Stimulated activated CD4-positive, alpha-beta T cell treated with anti-CD3 and anti-CD28 coated beads, TNF-alpha, amount 100 ng/mL, for 4 hours (primary cell): ENCODE data around the gene PTGER1.
"Not testable (repeated sequence)": the region's sequence is repeated elsewhere in the genome, so short reads cannot be mapped to it uniquely, and the experiment has no call there.

Experiments used
- DNase-seq, 3 experiments: peaks; one replicate each; pipeline ENCODE4 v3.0.0-alpha.2; 2020; ENCODE audit warnings: low read depth in 3 of 3

Gene PTGER1

GRCh38 chr19:14474827-14475226 lies 327 bp downstream of the PTGER1 start:
- no peak for DNase-seq

- DNase-seq = no peak
Observed at GRCh38 chr19:14473978-14474578, 1.1 kb downstream of the PTGER1 start.

- no peak for DNase-seq
Observed at GRCh38 chr19:14473073-14473977, 1.8 kb downstream of the PTGER1 start.

GRCh38 chr19:14472202-14472938 lies 2.8 kb downstream of the PTGER1 start:
- DNase-seq = peak; percentile 82 to 83 (median 82)

- DNase-seq = no peak
Observed at GRCh38 chr19:14471436-14472187, 3.5 kb downstream of the PTGER1 start.

- no peak for DNase-seq
Observed at GRCh38 chr19:14470031-14470876, 4.9 kb downstream of the PTGER1 start.

GRCh38 chr19:14467816-14468215 lies 7.3 kb downstream of the PTGER1 start:
- no peak for DNase-seq

- no peak for DNase-seq
Observed at GRCh38 chr19:14467391-14467790, 7.8 kb downstream of the PTGER1 start.

GRCh38 chr19:14463747-14464146 lies 11.4 kb downstream of the PTGER1 start:
- no peak for DNase-seq

GRCh38 chr19:14462401-14462800 lies 12.8 kb downstream of the PTGER1 start:
- DNase-seq = not testable (repeated sequence)

GRCh38 chr19:14460935-14461334 lies 14.2 kb downstream of the PTGER1 start:
- DNase-seq = no peak

GRCh38 chr19:14459703-14460102 lies 15.5 kb downstream of the PTGER1 start:
- DNase-seq = no peak

GRCh38 chr19:14452303-14452702 lies 22.9 kb downstream of the PTGER1 start:
- DNase-seq = not testable (repeated sequence)

- no peak for DNase-seq
Observed at GRCh38 chr19:14450876-14451275, 24.3 kb downstream of the PTGER1 start.

- peak in 2 of 3 experiments; percentile 27 to 30 for DNase-seq
Observed at GRCh38 chr19:14450168-14450874, 24.8 kb downstream of the PTGER1 start.

GRCh38 chr19:14449321-14449720 lies 25.8 kb downstream of the PTGER1 start:
- DNase-seq = no peak

GRCh38 chr19:14446336-14447036 lies 28.7 kb downstream of the PTGER1 start:
- DNase-seq = no peak

GRCh38 chr19:14443632-14444216 lies 31.4 kb downstream of the PTGER1 start:
- no peak for DNase-seq
